ENCODE data around the gene PCGF2. TPM values are rescaled to one million over a fixed set of nuclear protein-coding genes. Genes with fewer than 3 reads are reported as not detected.
"Not testable (repeated sequence)": the region's sequence is repeated elsewhere in the genome, so short reads cannot be mapped to it uniquely, and the experiment has no call there.

The PCGF2 gene
- total RNA-seq, 2 donors from 2014 or later: 101 to 106 TPM

- WGBS, 2 experiments (ENCODE audit: insufficient coverage in 1 of 2, insufficient read length in 1 of 2): 95 to 100% methylated on average over 3 to 5 of the region's 5 CpGs
- TF ChIP-seq CTCF (conservative IDR thresholded peaks at IDR 0.05): no peak
- Mint-ChIP-seq H3K4me1 (peaks cover 11% of the 10 kb centered on the region), H3K4me3 (no peak overlapping the region), H3K36me3 (ENCODE audit: low read depth) (peaks cover 22% of the 10 kb centered on the region), H3K9me3 (no peaks in the 10 kb centered on the region), H3K27me3 (ENCODE audit: insufficient read depth) (peaks cover 4% of the 10 kb centered on the region), H3K27ac (no peak overlapping the region)
- no peak overlapping the region for H3K27ac ChIP-seq (ENCODE audit: low read depth, low read length)
- no peak for DNase-seq
- no peaks in the 10 kb centered on the region for H3K27me3 ChIP-seq (ENCODE audit: control insufficient read depth, insufficient read depth, low read length, poor library complexity, severe bottlenecking)
- H3K9ac ChIP-seq (ENCODE audit: extremely low read depth, low read length, poor library complexity, severe bottlenecking): no peak overlapping the region
- H3K4me3 ChIP-seq (ENCODE audit: low read length): no peak overlapping the region
- H3K4me1 ChIP-seq (ENCODE audit: control insufficient read depth, insufficient read depth, low read length): peaks cover 3% of the 10 kb centered on the region
- peaks cover 20% of the 10 kb centered on the region for H3K36me3 ChIP-seq (ENCODE audit: control insufficient read depth, insufficient read depth, low read length)
- H3K9me3 ChIP-seq (ENCODE audit: control insufficient read depth, low read length): no peaks in the 10 kb centered on the region
Observed at GRCh38 chr17:38727736-38728135, 20.4 kb downstream of the PCGF2 start.

GRCh38 chr17:38726145-38726544 lies 22.0 kb downstream of the PCGF2 start:
- DNase-seq; H3K27ac Mint-ChIP-seq; H3K27me3 Mint-ChIP-seq (ENCODE audit: insufficient read depth); H3K4me1 Mint-ChIP-seq; H3K4me1 ChIP-seq (ENCODE audit: control insufficient read depth, insufficient read depth, low read length); H3K9me3 Mint-ChIP-seq; H3K9ac ChIP-seq (ENCODE audit: extremely low read depth, low read length, poor library complexity, severe bottlenecking); H3K27me3 ChIP-seq (ENCODE audit: control insufficient read depth, insufficient read depth, low read length, poor library complexity, severe bottlenecking); H3K9me3 ChIP-seq (ENCODE audit: control insufficient read depth, low read length); H3K27ac ChIP-seq (ENCODE audit: low read depth, low read length); H3K4me3 ChIP-seq (ENCODE audit: low read length); H3K4me3 Mint-ChIP-seq: not testable (repeated sequence)
- peaks cover 25% of the 10 kb centered on the region for H3K36me3 Mint-ChIP-seq (ENCODE audit: low read depth)
- H3K36me3 ChIP-seq (ENCODE audit: control insufficient read depth, insufficient read depth, low read length): peaks cover 31% of the 10 kb centered on the region
- 92% methylated on average over 7 of the region's 8 CpGs; no CpG with 5 or more reads in 1 of the 2 experiments for WGBS, 2 experiments (ENCODE audit: insufficient coverage in 1 of 2, insufficient read length in 1 of 2)

GRCh38 chr17:38725066-38725465 lies 23.1 kb downstream of the PCGF2 start:
- no peak overlapping the region for H3K27ac Mint-ChIP-seq
- no peaks in the 10 kb centered on the region for H3K4me1 Mint-ChIP-seq
- TF ChIP-seq CTCF (conservative IDR thresholded peaks at IDR 0.05): no peak
- Histone ChIP-seq H3K9me3 (ENCODE audit: control insufficient read depth, low read length) (no peaks in the 10 kb centered on the region), H3K4me3 (ENCODE audit: low read length) (no peak overlapping the region), H3K27me3 (ENCODE audit: control insufficient read depth, insufficient read depth, low read length, poor library complexity, severe bottlenecking) (no peaks in the 10 kb centered on the region), H3K36me3 (ENCODE audit: control insufficient read depth, insufficient read depth, low read length) (peaks cover 39% of the 10 kb centered on the region), H3K9ac (ENCODE audit: extremely low read depth, low read length, poor library complexity, severe bottlenecking) (no peak overlapping the region), H3K27ac (ENCODE audit: low read depth, low read length) (no peak overlapping the region), H3K4me1 (ENCODE audit: control insufficient read depth, insufficient read depth, low read length) (no peaks in the 10 kb centered on the region)
- no peak for DNase-seq
- H3K27me3 Mint-ChIP-seq (ENCODE audit: insufficient read depth): peaks cover 7% of the 10 kb centered on the region
- 90 to 91% methylated on average over 10 of the region's 10 CpGs for WGBS, 2 experiments (ENCODE audit: insufficient coverage in 1 of 2, insufficient read length in 1 of 2)
- peaks cover 32% of the 10 kb centered on the region for H3K36me3 Mint-ChIP-seq (ENCODE audit: low read depth)
- H3K4me3 Mint-ChIP-seq: no peak overlapping the region
- no peaks in the 10 kb centered on the region for H3K9me3 Mint-ChIP-seq

- no peaks in the 10 kb centered on the region for H3K9me3 ChIP-seq (ENCODE audit: control insufficient read depth, low read length)
- no peaks in the 10 kb centered on the region for H3K27me3 ChIP-seq (ENCODE audit: control insufficient read depth, insufficient read depth, low read length, poor library complexity, severe bottlenecking)
- H3K27ac ChIP-seq (ENCODE audit: low read depth, low read length): no peak overlapping the region
- no peak overlapping the region for H3K9ac ChIP-seq (ENCODE audit: extremely low read depth, low read length, poor library complexity, severe bottlenecking)
- DNase-seq: no peak
- H3K4me3 ChIP-seq (ENCODE audit: low read length): no peak overlapping the region
- no peak overlapping the region for H3K27ac Mint-ChIP-seq
- H3K4me1 ChIP-seq (ENCODE audit: control insufficient read depth, insufficient read depth, low read length): no peaks in the 10 kb centered on the region
- H3K4me1 Mint-ChIP-seq: no peaks in the 10 kb centered on the region
- WGBS, 2 experiments (ENCODE audit: insufficient coverage in 1 of 2, insufficient read length in 1 of 2): 88 to 96% methylated on average over 8 to 16 of the region's 16 CpGs
- H3K27me3 Mint-ChIP-seq (ENCODE audit: insufficient read depth): peaks cover 7% of the 10 kb centered on the region
- H3K9me3 Mint-ChIP-seq: no peaks in the 10 kb centered on the region
- no peak for TF ChIP-seq CTCF (conservative IDR thresholded peaks at IDR 0.05)
- no peak overlapping the region for H3K4me3 Mint-ChIP-seq
- H3K36me3 Mint-ChIP-seq (ENCODE audit: low read depth): peaks cover 34% of the 10 kb centered on the region
- peaks cover 39% of the 10 kb centered on the region for H3K36me3 ChIP-seq (ENCODE audit: control insufficient read depth, insufficient read depth, low read length)
Observed at GRCh38 chr17:38724337-38724988, 23.7 kb downstream of the PCGF2 start.

Data from endodermal cell (in vitro differentiated cells).